Stomach smooth muscle (tissue), 2 donors: ENCODE data around the gene ANKHD1.
"Not testable (repeated sequence)": the region's sequence is repeated elsewhere in the genome, so short reads cannot be mapped to it uniquely, and the experiment has no call there.

Experiments
- H3K27ac ChIP-seq: one replicate; pipeline ENCODE4 v1.7.0; 2013; ENCODE audit warnings: mild to moderate bottlenecking, low read length, inconsistent platforms
- H3K27me3 ChIP-seq, 2 donors: one replicate each; pipeline ENCODE4 v1.7.0; 2013; ENCODE audit warnings: low read length in 2 of 2; ENCODE audit not compliant: insufficient read depth in 2 of 2, control insufficient read depth in 1 of 2
- H3K36me3 ChIP-seq, 2 donors: one replicate each; pipeline ENCODE4 v1.7.0; 2013; ENCODE audit warnings: low read length in 2 of 2; ENCODE audit not compliant: control insufficient read depth in 2 of 2, insufficient read depth in 2 of 2
- H3K4me1 ChIP-seq: one replicate; pipeline ENCODE4 v1.7.0; 2013; ENCODE audit warnings: low read length; ENCODE audit not compliant: control insufficient read depth, insufficient read depth
- H3K4me3 ChIP-seq, 2 donors: one replicate each; pipeline ENCODE4 v1.7.0; 2013; ENCODE audit warnings: low read length in 2 of 2
- H3K9ac ChIP-seq, 2 donors: one replicate each; pipeline ENCODE4 v1.7.0; 2013; ENCODE audit warnings: low read length in 2 of 2, mild to moderate bottlenecking in 1 of 2
- H3K9me3 ChIP-seq, 2 donors: one replicate each; pipeline ENCODE4 v1.7.0; 2013; ENCODE audit warnings: low read length in 2 of 2; ENCODE audit not compliant: control insufficient read depth in 2 of 2
- donor health status: healthy.
- donor health status: Pancreatic carcinoma.

Gene ANKHD1

GRCh38 chr5:140570488-140570887 is 168.9 kb downstream of the ANKHD1 start:
- H3K9ac ChIP-seq = no peak overlapping the region
- peak overlapping the region; percentile 37 for H3K27ac ChIP-seq
- peaks cover 44% of the 10 kb centered on the region for H3K4me1 ChIP-seq

GRCh38 chr5:140571105-140571504 is 169.5 kb downstream of the ANKHD1 start:
- H3K9me3 ChIP-seq = no peaks in the 10 kb centered on the region
- H3K4me1 ChIP-seq = peaks cover 38% of the 10 kb centered on the region
- no peak overlapping the region for H3K4me3 ChIP-seq
- H3K9ac ChIP-seq = no peak overlapping the region
- H3K27me3 ChIP-seq = no peaks in the 10 kb centered on the region
- peaks cover 23 to 28% of the 10 kb centered on the region in 2 donors for H3K36me3 ChIP-seq
- peak overlapping the region; percentile 37 for H3K27ac ChIP-seq

More at GRCh38 chr5:140570488-140570887, 168.9 kb downstream of the ANKHD1 start:
- Histone ChIP-seq H3K27me3 (no peaks in the 10 kb centered on the region), H3K4me3 (no peak overlapping the region), H3K9me3 (no peaks in the 10 kb centered on the region), H3K36me3 (peaks cover 23 to 28% of the 10 kb centered on the region in 2 donors)

GRCh38 chr5:140573683-140574082 is 172.1 kb downstream of the ANKHD1 start:
- Histone ChIP-seq H3K9ac (no peak overlapping the region), H3K36me3 (peaks cover 4 to 11% of the 10 kb centered on the region in 2 donors), H3K27ac (no peak overlapping the region), H3K27me3 (no peaks in the 10 kb centered on the region), H3K4me3 (no peak overlapping the region), H3K4me1 (peaks cover 23% of the 10 kb centered on the region), H3K9me3 (no peaks in the 10 kb centered on the region)

- Histone ChIP-seq H3K4me3 (no peak overlapping the region), H3K27ac (no peak overlapping the region)
These were observed 172.5 kb downstream of the ANKHD1 start for GRCh38 chr5:140574165-140574564.

GRCh38 chr5:140575309-140575708 is 173.7 kb downstream of the ANKHD1 start:
- no peak overlapping the region for H3K4me3 ChIP-seq
- H3K9ac ChIP-seq = no peak overlapping the region
- peaks cover 4 to 5% of the 10 kb centered on the region in 2 donors for H3K36me3 ChIP-seq
- H3K9me3 ChIP-seq = no peaks in the 10 kb centered on the region
- H3K27ac ChIP-seq = no peak overlapping the region
- no peaks in the 10 kb centered on the region for H3K27me3 ChIP-seq
- peaks cover 13% of the 10 kb centered on the region for H3K4me1 ChIP-seq

More at GRCh38 chr5:140574165-140574564, 172.5 kb downstream of the ANKHD1 start:
- Histone ChIP-seq H3K9me3 (no peaks in the 10 kb centered on the region), H3K9ac (no peak overlapping the region), H3K4me1 (peaks cover 19% of the 10 kb centered on the region), H3K36me3 (peaks cover 4 to 9% of the 10 kb centered on the region in 2 donors), H3K27me3 (no peaks in the 10 kb centered on the region)

DNA sequence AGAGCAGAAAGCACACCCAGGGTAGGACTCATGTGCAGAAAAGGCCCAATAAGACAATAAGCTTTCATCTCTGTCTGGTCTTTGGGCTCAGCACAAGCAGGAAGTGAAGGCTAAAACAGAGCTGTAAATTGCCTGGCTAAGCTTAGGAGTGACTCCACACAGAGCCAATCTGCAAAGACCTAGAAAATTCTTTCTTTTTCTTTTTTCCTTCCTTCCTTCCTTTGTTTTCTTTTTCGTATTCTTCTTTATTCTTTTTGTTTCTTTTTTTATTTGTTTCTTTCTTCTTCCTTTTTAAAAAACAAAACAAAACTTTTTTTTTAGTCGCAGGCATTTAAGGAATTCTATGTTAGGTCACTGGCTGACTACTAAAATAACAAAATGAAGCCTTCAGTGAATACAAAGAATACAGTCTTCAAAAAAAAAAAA is 175.2 kb downstream of the ANKHD1 start:
- Histone ChIP-seq H3K27ac (no peak overlapping the region), H3K4me1 (peaks cover 1% of the 10 kb centered on the region), H3K9me3 (no peaks in the 10 kb centered on the region), H3K36me3 (no peaks in the 10 kb centered on the region), H3K27me3 (no peaks in the 10 kb centered on the region), H3K4me3 (no peak overlapping the region), H3K9ac (no peak overlapping the region)

GRCh38 chr5:140579188-140579747 is 177.6 kb downstream of the ANKHD1 start:
- H3K27ac ChIP-seq, H3K27me3 ChIP-seq, H3K4me1 ChIP-seq: not testable (repeated sequence)

DNA sequence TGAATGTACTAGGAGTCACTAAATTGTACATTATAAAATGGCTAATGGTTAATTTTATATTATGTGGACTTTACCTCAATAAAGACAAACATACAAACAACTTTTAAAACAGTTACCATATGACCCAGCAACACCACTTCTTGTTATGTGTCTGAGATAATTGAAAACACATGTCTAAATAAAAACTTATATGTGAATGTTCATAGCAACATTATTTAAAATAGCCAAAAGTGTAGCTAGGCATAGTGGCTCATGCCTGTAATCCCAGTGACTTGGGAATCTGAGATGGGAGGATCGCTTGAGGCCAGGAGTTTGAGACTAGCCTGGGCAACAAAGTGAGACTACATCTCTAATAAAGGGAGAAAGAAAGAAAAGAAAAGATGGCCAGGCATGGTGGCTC is 185.9 kb downstream of the ANKHD1 start:
- no peaks in the 10 kb centered on the region for H3K27me3 ChIP-seq
- H3K36me3 ChIP-seq = no peaks in the 10 kb centered on the region
- no peak overlapping the region for H3K9ac ChIP-seq
- H3K4me1 ChIP-seq = no peaks in the 10 kb centered on the region
- H3K4me3 ChIP-seq = no peak overlapping the region
- H3K27ac ChIP-seq = no peak overlapping the region
- H3K9me3 ChIP-seq = no peaks in the 10 kb centered on the region

More at GRCh38 chr5:140579188-140579747, 177.6 kb downstream of the ANKHD1 start:
- H3K4me3 ChIP-seq, H3K9me3 ChIP-seq, H3K9ac ChIP-seq, H3K36me3 ChIP-seq: not testable (repeated sequence)

- no peak overlapping the region for H3K27ac ChIP-seq
- no peaks in the 10 kb centered on the region for H3K4me1 ChIP-seq
- no peaks in the 10 kb centered on the region for H3K9me3 ChIP-seq
- H3K36me3 ChIP-seq = no peaks in the 10 kb centered on the region
- H3K4me3 ChIP-seq = no peak overlapping the region
- H3K27me3 ChIP-seq = no peaks in the 10 kb centered on the region
- no peak overlapping the region for H3K9ac ChIP-seq
These were observed 186.9 kb downstream of the ANKHD1 start for GRCh38 chr5:140588311-140589070.
